UCSD-AML1 (cell line): Measurements from ENCODE around the gene NELL2.

ENCODE experiments used
- DNase-seq: peaks from one replicate; lab custom pipeline; 2025; ENCODE audit not compliant: unreplicated experiment; lab: John Stamatoyannopoulos, UW

Gene NELL2

DNA sequence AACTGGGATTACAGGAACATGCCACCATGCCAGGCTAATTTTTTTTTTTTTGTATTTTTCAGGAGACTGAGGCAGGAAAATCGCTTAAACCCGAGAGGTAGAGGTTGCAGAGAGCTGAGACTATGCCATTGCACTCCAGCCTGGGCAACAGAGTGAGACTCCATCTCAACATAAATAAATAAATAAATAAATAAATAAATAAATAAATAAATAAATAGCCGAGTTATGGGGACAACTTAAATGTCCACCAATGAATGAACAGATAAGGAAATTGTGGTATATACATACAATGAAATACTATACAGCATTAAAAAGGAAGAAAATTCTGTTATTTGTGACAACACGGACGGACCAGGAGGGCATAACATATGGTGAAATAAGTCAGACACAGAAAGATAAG is 325.7 kb downstream of the NELL2 start:
- DNase-seq, result no peak

DNA sequence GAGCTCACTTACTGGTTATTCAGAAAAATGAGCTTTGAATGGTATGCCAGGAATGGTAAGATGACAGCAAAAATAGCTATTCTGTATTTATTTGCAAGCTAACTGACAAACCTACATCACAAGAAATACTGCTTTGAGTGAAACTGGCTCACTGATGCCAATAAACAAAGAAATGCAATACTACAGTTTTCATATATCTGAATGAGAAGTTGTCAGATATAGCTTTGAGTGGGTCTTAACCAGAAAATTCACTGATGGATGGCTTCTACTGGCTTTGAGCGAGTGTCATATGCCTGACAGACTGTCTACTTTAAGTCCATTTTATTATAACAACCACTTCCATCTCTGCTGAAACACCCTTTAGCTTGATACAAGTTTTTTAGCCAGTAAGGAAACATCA is 330.1 kb downstream of the NELL2 start:
- no peak for DNase-seq

GRCh38 chr12:44544018-44544417 is 332.1 kb downstream of the NELL2 start:
- no peak for DNase-seq

- no peak for DNase-seq
These were observed 333.4 kb downstream of the NELL2 start for GRCh38 chr12:44542716-44543115.

DNA sequence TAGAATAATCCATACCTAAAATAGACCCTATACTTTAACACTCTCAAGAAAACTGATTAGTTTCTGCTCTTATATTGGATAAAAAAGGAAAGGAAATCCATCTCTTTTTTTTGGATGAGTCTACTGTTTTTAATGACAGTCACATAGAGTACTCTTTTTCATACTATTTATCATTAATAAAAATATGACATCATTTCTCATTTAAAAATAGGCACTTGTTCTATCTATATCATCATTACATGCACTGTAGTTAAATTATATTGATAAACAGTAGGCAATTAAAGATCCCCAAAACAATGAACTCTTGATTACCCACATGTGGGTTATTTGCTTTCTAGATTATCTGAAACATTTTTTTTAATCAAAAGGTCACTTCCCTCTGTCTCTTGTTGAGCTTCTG is 338.8 kb downstream of the NELL2 start:
- DNase-seq, result no peak

GRCh38 chr12:44532940-44533339 is 343.2 kb downstream of the NELL2 start:
- DNase-seq, result no peak

DNA sequence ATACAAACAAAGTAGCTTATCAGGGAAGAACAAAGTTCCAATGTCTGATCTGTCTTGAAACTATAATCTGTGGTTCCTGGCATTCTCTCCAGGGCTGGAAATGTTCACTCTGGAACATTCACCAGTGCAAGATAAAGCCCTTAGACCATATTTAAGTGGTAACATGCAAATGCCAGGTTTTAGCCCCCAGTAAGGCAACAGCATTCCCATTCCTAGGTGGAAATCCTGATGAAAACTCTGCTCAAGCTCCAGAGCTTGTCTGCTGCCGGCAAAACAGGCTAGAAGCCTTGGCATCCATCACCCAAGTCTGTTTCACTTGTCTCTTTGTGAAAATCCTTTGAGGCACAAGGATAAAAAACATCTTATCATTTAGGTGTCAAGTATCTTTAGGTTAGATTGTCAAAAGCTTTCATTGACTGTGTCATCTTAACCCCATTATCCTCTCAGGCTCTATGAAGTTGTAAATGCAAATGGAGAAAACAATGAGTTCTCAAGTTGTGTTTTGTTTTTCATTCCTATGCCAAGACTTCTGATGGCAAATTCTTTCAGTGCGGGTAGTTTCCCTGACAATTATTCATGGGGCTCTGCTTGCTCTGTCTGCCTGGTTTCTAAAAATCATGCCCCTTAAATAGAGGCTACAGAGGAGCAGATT is 344.7 kb downstream of the NELL2 start:
- DNase-seq, result no peak

DNA sequence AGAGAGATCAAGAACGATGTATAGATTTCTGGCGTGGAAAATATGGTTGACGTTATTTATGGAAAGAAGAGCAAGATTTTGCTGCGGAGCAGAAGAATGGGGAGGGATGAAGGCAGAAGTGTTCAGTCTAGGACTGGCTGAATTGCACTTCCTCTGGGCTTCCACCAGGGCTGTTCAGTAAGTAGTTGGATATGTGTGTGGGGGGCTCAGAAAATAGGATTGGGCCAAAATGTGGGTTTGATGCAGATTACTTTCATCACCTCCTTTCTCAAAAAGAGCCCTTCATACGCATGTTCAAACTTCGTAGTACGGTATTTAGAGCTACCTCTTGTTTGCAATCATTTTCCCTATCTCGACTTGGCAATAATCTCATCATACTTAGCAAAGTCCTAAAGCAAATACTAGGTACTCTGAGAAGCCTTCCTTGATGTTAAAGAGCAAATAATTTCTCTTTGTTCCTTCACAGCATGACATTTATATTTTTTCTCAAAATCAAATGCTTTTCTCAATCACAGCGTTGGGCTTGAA is 349.4 kb downstream of the NELL2 start:
- no peak for DNase-seq

DNA sequence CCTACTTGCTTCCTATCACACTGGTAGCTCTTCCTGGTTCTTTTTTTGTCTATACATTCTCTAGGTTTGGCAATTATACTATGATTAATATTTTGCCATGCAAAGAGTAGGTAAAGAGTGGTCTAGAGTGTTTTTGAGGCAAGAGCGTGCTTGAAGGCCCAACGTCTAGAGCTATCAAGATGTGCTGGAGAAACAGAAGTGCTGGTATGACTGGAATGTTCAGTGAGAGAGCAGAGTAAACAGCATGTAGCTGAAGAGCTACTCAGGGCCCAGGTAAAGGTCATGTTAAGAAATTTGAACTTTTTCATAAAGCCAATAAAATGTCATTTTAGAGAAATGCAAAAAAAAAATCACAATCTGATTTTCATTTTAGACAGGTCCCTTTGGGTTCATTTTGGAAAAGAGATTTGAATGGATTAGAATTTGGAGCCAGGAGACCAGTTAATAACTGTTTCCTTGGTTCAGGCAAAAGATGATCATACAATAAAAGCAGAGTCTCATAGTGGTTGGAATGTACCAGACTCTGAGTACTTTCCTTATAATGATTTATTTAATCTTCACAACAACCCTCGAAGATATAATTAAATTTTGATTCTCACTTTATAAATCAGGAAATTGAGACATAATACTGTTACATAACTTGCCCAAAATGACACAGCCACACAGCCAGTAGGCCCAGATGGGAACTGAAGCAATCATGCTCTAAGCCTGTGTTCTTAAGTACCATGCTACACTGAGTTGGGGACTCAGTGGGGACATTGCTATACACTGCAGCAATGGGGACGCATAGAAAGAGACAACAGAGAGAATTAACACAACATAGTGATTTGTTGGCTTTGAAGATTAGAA is 350.1 kb downstream of the NELL2 start:
- DNase-seq, result no peak

- DNase-seq, result no peak
These were observed 352.3 kb downstream of the NELL2 start for GRCh38 chr12:44523828-44524227.

GRCh38 chr12:44521702-44522101 is 354.4 kb downstream of the NELL2 start:
- DNase-seq, result no peak

GRCh38 chr12:44519931-44520330 is 356.2 kb downstream of the NELL2 start:
- no peak for DNase-seq

- no peak for DNase-seq
These were observed 364.8 kb downstream of the NELL2 start for GRCh38 chr12:44511289-44511688.

DNA sequence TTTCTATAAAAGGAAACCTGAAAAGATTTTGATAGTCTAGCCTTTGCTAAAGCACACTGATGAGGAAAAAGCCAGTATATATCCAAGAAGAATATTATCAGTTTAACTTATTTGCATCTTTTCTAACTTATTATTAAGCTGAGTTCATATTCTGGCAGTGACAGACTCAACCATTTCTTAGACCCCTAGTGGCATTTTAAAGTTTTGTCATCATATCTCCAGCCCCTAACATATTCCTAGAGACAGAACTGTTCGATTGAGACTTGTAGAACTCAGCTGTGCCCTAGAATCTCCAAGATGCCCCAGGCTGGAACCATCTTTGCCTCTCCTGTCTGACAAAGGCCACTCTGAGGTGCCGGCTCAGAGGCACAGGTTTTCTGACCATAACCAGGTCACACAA is 365.6 kb downstream of the NELL2 start:
- no peak for DNase-seq

DNA sequence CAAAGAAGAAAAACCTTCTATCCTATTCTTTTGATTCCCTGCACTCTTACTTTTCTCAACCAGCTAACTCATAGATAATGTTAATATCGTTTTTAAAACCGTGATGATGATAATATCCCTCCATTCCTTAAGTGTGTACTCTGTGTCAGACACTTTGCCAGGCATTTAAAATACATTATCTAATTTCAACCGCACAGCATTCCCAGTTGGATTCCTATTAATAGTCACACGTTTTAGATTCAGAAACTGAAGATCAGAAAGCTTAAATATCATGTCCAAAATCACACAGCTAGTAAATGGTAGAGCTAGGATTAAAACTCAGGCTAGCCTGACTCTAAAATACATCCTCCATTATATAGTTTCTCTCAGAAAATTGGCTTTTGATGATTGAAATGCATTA is 366.0 kb downstream of the NELL2 start:
- no peak for DNase-seq

DNA sequence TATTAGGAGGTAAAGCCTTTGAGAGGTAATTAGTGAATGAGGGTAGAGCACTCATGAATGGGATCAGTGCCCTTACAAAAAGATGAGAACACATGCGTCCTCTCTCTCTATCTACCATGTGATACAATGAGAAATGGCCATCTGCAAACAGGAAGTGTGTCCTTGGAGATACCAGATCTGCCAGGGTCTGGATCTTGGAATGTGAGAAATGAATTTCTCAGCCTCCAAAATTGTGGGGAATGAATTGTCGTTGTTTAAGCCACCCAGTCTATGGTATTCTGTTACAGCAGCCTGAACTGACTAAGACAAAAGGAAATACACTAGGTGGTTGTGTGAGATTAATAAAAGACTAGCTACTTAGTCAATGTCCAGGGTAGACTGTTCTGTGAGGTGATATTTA is 366.6 kb downstream of the NELL2 start:
- no peak for DNase-seq

DNA sequence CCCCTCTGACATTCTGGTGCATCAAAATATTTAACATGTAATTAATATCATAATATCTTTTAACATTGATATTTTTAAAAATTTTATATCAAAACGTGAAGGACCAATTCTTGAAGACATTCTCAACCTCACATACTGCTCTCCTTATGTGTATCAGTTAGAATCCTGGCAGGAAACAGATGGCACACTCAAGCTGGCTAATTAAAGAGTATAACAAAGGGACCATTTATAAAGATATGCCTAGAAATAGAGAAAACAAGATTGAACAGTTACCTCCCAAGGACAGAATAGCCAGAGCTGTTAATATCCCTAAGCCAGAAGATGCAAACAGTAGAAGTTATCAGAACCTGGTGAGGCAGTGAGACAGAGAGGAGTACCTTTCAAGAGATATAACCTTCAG is 368.7 kb downstream of the NELL2 start:
- no peak for DNase-seq

DNA sequence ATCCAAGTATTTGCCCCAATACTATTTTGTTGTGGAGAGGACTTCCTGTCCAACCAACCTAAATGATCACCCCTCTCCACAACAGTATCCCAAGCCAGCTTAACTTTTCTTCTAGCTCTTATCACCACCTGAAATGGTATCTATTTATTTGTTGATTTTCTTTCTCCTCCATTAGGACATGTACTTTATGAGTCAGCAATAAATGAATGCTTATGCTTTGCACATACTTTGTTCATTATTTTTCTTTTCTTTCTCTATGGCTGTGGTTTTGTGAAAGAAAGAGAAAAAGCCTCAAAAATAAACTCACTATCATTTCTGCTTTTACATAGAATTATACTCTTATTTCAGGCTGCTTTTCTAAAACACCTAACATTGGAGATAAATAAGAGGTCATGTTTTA is 371.3 kb downstream of the NELL2 start:
- no peak for DNase-seq

DNA sequence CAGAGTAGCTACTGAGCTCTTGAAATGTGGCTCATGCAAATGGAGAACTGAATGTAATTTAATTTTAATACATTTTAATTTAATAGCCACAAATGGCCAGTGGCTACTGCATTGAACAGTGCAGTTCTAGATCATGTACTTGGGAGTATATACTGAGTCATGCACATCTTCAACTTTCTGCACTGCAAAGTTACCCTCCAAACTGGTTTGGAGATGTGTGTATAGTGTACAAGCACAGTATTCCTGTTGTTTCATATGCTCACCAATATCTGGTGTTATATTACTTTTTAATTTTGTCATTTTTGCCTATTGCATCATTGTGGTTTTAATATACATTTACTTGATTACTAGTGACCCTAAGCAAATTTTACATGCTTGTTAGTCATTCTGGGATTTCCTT is 372.8 kb downstream of the NELL2 start:
- no peak for DNase-seq

- DNase-seq, result no peak
These were observed 373.4 kb downstream of the NELL2 start for GRCh38 chr12:44502681-44503080.

DNA sequence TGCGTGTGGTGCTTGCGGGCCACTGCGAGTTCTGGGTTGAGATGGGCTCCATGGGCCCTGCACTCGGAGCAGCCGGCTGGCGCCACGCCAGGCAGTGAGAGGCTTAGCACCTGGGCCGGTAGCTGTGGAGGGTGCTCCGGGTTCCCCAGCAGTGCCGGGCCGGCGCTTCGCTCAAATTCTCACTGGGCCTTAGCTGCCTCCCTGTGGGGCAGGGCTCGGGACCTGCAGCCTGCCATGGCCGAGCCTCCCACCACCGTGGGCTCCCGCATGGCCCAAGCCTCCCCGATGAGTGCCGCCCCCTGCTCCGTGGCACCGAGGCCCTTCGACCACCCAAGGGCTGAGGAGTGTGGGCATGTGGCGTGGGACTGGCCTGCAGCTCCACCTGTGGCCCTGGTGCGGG is 375.7 kb downstream of the NELL2 start:
- DNase-seq, result no peak

- DNase-seq, result no peak
These were observed 379.1 kb downstream of the NELL2 start for GRCh38 chr12:44497044-44497443.
